C4-2B (cell line): ENCODE results near the gene TTC34.

ENCODE experiments used
- H3K27ac ChIP-seq: fragments of 450-650 bp; 2 replicates; pipeline ENCODE4 v1.5.1; 2017
- CTCF ChIP-seq: fragments of 450-650 bp; conservative IDR thresholded peaks from 2 replicates; pipeline ENCODE4 v1.5.1; 2017; ENCODE audit warnings: mild to moderate bottlenecking
- ZFX ChIP-seq: fragments of 450-650 bp; IDR thresholded peaks from 2 replicates; pipeline ENCODE4 v1.6.1; 2017

The TTC34 gene

DNA sequence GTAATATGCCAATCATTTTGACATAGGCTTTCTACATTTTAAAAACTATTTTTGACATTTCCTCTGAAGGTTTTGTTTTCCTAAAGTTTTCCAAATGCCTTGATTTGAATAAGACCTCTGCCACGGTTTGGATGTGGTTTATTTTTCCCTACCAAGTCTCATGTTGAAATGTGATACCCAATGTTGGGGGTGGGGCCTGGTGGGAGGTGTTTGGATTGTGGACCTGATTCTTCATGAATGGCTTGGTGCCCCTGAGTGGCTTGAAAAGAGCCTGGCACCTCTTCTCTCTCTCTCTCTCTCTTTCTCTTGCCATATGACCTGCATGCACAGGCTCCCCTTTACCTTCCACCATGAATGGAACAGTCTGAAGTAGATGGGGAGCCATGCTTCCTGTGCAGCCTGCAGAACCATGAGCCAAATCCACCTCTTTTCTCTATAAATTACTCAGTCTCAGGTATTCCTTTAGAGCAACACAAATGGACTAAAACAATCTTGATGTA is 183.5 kb downstream of the TTC34 start:
- no peak overlapping the region for H3K27ac ChIP-seq
- TF ChIP-seq ZFX: no peak
- TF ChIP-seq CTCF: no peak

DNA sequence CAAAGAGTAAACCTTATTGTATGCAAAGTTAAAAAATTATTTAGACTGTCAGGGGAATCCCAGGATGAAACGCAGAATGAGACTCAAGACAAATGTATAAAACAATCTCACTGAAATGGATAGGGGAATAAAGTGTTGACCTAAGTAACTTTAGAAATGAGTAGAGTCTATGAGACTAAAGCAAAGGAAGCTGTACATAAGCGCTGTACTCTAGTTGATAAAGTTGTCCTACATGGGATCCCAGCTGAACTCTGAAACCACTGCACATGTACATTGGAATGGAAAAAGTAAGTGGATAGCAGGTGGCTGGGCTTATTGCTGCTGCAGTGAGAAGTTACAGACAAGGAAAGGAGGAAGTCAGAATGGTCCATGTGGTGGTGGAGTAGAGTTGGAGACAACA is 187.3 kb downstream of the TTC34 start:
- TF ChIP-seq CTCF (no peak), ZFX (no peak)

GRCh38 chr1:2612591-2613365 is 188.7 kb downstream of the TTC34 start:
- no peak overlapping the region for H3K27ac ChIP-seq
- no peak for TF ChIP-seq CTCF

More for the DNA sequence above, 187.3 kb downstream of the TTC34 start:
- H3K27ac ChIP-seq: no peak overlapping the region

GRCh38 chr1:2611621-2612437 is 189.7 kb downstream of the TTC34 start:
- TF ChIP-seq CTCF (no peak), ZFX (no peak)
- H3K27ac ChIP-seq: no peak overlapping the region

- H3K27ac ChIP-seq: no peak overlapping the region
- TF ChIP-seq CTCF (no peak), ZFX (no peak)
Observed at GRCh38 chr1:2611031-2611501, 190.4 kb downstream of the TTC34 start.

DNA sequence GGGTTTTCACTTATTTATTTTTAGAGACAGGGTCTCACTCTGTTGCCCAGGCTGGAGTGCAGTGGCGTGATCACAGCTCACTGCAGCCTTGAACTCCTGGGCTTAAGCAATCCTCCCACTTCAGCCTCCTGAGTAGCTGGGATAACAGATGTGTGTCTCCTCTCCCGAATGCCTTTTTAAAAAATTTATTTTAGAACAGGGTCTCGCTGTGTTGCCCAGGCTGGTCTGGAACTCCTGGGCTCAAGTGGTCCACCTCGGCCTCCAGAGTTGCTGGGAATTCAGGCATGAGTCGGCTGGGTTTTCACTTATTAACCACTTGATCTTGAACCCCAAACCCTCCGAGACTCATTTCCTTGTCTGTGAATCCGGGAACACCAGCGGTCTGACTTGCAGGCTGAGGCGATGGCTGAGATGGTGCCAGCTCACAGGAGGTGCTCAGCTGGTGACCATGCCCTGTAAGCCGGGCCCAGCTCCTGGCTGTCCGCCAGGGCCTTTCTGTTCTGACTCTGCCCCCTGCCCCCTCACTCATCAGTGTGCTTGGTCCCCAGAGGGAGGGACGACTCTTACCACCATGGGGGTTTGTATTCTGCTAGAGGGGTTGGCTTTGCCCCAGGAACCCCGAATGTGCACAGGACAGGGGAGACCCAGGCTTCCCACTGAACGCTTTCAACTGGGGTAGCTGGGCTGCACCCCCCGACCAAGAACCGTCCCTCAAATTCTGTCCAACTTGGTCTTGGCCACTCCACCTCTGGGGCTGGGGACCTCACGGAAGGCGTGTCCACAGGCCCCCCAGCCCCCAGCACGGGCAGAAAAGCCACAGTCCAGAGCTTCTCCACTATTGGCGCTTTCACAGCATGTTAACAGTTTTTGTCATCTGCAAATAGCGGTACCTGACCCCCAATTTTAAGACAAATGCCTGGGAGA is 191.2 kb downstream of the TTC34 start:
- TF ChIP-seq CTCF: no peak
- no peak for TF ChIP-seq ZFX
- H3K27ac ChIP-seq: no peak overlapping the region
